SK-N-MC (cell line): ENCODE measurements around the gene COL5A2.

ENCODE experiments used
- EZH2 ChIP-seq: fragments of 200-600 bp; sonication (generic); IDR thresholded peaks from one replicate; pipeline ENCODE4 v1.6.1; 2017; ENCODE audit warnings: antibody characterized with exemption
- FOXP2 ChIP-seq: optimal IDR thresholded peaks from 2 replicates; pipeline ENCODE3; 2011; ENCODE audit warnings: mild to moderate bottlenecking, moderate library complexity; ENCODE audit not compliant: insufficient read depth; ENCODE audit errors: extremely low read length, control extremely low read depth
- POLR2AphosphoS5 ChIP-seq: IDR thresholded peaks from 2 replicates; pipeline ENCODE4 v1.6.1; 2012; ENCODE audit warnings: mild to moderate bottlenecking, low read depth, low read length, borderline replicate concordance

GRCh38 chr2:189131991-189132390, 47.6 kb downstream of the COL5A2 start:
- TF ChIP-seq EZH2 (no peak), POLR2AphosphoS5 (no peak), FOXP2 (no peak)
